ENCODE results near the gene TAF15.

GRCh38 chr17:35879773-35880654 is 70.7 kb downstream of the TAF15 start, which contains the start of gene CCL5:
- TF ChIP-seq, protein P1, sequence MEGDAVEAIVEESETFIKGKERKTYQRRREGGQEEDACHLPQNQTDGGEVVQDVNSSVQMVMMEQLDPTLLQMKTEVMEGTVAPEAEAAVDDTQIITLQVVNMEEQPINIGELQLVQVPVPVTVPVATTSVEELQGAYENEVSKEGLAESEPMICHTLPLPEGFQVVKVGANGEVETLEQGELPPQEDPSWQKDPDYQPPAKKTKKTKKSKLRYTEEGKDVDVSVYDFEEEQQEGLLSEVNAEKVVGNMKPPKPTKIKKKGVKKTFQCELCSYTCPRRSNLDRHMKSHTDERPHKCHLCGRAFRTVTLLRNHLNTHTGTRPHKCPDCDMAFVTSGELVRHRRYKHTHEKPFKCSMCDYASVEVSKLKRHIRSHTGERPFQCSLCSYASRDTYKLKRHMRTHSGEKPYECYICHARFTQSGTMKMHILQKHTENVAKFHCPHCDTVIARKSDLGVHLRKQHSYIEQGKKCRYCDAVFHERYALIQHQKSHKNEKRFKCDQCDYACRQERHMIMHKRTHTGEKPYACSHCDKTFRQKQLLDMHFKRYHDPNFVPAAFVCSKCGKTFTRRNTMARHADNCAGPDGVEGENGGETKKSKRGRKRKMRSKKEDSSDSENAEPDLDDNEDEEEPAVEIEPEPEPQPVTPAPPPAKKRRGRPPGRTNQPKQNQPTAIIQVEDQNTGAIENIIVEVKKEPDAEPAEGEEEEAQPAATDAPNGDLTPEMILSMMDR (IDR thresholded peaks at IDR 0.05) = no peak
- TF ChIP-seq, protein P2, sequence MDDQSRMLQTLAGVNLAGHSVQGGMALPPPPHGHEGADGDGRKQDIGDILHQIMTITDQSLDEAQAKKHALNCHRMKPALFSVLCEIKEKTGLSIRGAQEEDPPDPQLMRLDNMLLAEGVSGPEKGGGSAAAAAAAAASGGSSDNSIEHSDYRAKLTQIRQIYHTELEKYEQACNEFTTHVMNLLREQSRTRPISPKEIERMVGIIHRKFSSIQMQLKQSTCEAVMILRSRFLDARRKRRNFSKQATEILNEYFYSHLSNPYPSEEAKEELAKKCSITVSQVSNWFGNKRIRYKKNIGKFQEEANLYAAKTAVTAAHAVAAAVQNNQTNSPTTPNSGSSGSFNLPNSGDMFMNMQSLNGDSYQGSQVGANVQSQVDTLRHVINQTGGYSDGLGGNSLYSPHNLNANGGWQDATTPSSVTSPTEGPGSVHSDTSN (IDR thresholded peaks at IDR 0.05) = no peak
- TF ChIP-seq NFIC (IDR thresholded peaks at IDR 0.05; ENCODE audit: borderline replicate concordance) (no peak), EZH2phosphoT487 (IDR thresholded peaks at IDR 0.05; ENCODE audit: borderline replicate concordance, low read depth) (no peak), YY1 (IDR thresholded peaks at IDR 0.05; ENCODE audit: low read depth) (no peak), CHD2 (IDR thresholded peaks at IDR 0.05; ENCODE audit: low read length, partially characterized antibody) (no peak), POLR2AphosphoS5 (IDR thresholded peaks at IDR 0.05; ENCODE audit: low read depth, low read length) (no peak), SIN3A (IDR thresholded peaks at IDR 0.05; ENCODE audit: borderline replicate concordance, low read depth, low read length) (no peak), RAD21 (IDR thresholded peaks at IDR 0.05; ENCODE audit: low read length) (no peak), RFX5 (IDR thresholded peaks at IDR 0.05; ENCODE audit: low read length) (no peak), USF2 (IDR thresholded peaks at IDR 0.05; ENCODE audit: borderline replicate concordance, low read depth, low read length) (no peak), JUND (IDR thresholded peaks at IDR 0.05) (no peak)
- TF ChIP-seq, protein P3, sequence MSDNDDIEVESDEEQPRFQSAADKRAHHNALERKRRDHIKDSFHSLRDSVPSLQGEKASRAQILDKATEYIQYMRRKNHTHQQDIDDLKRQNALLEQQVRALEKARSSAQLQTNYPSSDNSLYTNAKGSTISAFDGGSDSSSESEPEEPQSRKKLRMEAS (IDR thresholded peaks at IDR 0.05; ENCODE audit: low read depth) = no peak
- TF ChIP-seq, protein P4, sequence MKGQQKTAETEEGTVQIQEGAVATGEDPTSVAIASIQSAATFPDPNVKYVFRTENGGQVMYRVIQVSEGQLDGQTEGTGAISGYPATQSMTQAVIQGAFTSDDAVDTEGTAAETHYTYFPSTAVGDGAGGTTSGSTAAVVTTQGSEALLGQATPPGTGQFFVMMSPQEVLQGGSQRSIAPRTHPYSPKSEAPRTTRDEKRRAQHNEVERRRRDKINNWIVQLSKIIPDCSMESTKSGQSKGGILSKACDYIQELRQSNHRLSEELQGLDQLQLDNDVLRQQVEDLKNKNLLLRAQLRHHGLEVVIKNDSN (IDR thresholded peaks at IDR 0.05; ENCODE audit: borderline replicate concordance, low read depth) = no peak
